ENCODE measurements around the gene FAM174C.

FAM174C gene

DNA sequence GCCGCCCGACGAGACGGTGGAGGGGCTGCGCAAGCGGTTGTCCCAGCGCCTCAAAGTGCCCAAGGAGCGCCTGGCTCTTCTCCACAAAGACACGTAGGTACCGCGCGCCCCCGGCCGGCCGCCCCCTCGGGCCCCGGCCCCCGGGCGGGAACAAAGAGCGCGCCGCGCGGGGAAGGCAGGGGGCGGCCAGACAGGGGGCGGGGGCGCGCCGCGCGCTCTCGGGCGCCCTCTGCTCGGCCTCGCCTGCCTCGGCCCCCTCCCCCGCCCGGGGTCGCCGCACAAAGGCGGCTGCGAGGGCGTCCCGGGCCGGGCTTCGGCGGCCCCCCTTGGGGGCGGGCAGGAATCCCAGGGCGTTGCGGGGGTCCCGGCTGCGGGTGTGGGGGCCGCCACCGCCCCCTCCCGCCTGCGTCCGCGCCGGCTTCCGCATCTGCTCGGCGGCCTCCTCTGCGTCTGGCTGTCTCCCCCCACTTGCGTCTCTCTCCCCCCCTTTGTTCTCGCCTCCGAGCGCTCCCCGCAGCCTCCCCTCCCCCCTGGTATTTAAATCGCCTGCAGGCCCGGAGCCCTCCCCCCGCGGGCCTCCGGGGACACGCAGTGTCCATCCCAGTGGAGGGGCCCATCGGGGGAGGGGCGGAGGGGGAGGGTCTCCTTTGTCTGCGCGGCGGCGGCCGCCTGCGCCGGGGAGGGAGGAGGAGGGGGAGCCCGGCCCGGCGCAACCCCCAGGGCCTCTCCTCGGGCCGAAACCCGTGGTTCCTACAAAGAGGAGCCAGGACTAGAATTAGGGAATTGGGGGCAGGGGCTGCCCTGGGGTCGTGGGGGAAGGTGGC, 24.7 kb upstream of the FAM174C start:
- no peak for DNase-seq (ENCODE audit: low read depth)

DNA sequence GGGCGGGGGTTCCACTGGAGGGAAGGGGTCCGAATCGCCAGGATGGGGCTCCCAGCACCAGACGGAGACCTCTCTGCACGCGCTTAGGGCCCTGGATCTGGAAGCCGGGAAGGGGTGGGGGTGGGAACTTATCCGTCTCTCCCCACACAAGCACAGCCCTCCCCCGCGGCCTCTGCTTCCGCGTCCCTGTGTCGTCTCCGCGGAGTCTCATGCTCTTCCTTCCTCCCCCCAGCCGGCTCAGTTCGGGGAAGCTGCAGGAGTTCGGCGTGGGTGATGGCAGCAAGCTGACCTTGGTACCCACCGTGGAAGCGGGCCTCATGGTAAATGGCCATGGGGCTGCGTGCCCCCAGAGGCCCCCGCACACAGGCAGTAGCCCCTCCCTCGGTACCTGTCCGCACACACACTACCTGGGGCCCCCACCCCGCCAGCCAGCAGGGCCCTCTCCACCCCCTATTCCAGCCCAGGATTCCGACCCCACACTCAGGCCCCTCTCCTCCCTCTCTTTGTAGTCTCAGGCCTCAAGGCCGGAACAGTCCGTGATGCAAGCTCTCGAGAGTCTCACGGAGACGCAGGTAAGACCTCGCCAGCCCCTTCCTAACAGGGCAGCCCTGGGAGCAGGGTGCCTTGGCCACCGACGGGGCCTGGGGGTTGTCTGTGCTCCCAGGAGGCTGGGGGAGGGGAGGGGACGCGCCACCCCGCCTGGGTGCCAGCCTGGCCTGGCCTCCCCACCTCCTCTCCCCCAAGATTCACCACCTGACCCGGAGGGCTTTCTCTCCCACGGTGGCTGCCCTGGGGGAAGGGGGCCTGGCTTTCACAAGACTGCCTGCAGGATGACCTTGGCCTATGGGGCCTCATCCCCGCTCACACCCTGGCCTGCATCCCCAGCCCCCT, 23.8 kb upstream of the FAM174C start:
- no peak for DNase-seq (ENCODE audit: low read depth)

DNA sequence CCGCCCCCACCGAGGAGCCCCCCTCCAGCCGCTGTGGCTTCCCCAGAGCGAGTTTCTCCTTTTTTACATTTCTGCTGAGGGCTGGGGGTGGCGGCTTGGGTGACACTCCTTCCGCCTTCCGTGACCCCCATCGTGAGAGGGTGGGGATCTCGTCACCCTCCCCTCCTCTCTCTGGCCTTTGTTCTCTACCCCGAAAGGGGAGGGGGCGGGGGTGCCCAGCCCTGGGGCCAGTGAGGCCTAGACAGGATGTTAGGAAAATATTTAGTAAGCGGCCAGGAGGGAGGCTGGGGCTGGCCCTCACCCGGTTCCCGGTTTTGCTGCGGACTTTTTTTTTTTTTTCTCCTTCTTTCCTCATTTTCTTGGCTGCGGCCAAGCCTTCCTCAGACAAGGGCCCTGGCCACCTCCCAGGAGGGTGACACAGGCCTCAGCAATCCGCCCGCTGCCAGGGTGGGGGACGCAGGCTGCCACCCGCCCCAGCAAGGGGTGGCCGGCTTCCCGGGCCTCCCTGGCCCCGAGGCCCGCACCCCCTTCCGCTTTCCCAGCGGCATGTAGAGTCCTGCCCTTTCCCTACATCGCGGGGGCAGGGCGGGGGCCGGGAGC, 23.0 kb upstream of the FAM174C start:
- peak; percentile 98 for DNase-seq (ENCODE audit: low read depth)

DNA sequence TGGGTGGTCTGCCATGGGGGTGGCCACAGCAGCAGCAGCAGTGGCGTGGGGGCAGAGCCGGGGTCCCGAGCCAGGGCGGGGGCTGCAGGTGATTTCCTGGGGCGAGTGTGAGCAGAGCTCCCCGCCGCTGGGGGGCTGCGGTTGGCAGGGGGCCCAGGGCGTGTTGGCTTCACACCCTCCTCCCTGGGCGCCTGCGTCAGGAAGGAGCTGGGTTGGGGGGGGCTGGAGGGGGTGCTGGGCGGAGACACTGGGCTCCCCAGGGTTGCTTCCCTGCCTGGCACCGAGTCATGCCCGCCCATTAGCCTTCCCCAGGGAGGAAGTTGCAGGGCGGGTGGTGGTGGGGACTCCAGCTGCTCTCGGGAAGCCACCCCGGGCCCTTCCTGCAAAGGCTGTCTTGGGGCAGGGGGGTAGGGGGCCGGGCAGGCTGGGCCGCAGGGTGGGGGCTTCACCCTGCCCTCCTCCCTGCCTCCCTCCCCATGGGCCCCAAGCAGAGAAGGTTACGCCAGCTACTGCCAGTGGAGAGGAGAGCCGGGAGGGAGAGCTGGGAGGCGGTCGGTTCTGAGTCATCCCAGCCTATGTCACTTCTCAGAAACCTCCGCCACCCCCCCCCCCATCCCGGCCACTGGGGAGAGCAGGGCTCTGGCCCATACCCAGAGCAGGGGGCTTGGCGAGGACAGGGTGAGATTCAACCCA, 22.4 kb upstream of the FAM174C start:
- peak; percentile 98 for DNase-seq (ENCODE audit: low read depth)

DNA sequence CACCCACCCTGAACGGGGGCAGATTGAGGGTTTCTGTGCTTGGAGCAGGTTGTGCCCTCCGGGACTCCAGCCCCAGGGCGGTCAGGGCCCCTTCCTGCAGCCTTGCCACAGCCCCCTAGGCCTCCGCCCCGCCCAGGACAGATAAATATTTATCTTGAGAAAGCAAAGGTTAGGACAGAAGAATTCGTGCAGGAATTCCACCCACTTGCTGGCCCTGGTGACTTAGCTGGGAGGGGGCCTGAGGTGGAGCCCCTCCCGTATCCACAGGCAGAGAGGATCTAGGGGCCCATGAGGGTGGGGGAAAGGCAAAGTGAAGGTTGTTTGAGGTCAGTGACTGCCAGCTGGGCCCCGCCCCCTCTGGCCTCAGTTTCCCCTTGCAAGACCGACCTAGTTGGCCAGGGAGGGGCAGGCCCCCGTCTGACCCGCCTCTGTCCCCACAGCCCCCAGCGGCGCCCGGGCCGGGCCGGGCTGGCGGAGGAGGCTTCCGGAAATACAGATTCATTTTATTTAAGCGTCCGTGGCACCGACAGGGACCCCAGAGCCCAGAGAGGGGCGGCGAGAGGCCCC, 21.7 kb upstream of the FAM174C start:
- peak; percentile 70 for DNase-seq (ENCODE audit: low read depth)

DNA sequence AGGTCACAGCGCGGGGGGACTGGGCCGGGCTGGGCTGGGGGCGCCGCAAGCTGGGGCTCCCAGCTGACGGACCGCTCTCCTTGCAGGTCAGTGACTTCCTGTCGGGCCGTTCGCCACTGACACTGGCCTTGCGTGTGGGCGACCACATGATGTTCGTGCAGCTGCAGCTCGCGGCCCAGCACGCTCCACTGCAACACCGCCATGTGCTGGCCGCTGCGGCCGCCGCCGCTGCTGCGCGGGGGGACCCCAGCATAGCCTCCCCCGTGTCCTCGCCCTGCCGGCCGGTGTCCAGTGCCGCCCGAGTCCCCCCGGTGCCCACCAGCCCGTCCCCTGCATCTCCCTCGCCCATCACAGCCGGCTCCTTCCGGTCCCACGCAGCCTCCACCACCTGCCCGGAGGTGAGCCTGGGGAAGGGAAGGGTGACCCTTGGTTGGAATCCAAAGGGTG, 21.2 kb upstream of the FAM174C start:
- DNase-seq (ENCODE audit: low read depth) = no peak

DNA sequence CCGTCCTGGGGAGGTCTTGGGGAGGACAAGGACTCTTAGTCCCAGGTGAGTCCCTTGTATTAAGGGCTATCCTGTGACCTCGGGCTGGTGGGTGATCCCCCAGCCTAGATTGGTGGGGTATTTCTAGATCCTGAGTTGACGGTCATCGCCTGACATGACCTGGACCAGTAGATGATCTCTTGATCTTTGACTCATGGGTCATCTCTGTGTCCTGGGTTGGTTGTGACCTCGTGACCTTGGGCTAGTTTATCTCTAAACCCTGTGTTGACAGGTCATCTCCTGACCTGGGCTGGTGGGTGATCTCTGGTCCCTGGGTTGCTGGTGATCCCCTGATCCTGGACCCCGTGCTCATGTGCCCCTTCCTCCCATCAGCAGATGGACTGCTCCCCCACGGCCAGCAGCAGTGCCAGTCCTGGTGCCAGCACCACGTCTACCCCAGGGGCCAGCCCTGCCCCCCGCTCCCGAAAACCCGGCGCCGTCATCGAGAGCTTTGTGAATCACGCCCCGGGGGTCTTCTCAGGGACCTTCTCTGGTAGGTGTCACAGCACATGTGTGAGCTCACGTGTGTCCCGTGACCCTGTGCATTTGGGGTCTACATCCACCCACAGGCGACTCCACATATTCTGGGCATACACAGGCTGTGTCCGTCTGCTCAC, 20.7 kb upstream of the FAM174C start:
- DNase-seq (ENCODE audit: low read depth) = no peak

DNA sequence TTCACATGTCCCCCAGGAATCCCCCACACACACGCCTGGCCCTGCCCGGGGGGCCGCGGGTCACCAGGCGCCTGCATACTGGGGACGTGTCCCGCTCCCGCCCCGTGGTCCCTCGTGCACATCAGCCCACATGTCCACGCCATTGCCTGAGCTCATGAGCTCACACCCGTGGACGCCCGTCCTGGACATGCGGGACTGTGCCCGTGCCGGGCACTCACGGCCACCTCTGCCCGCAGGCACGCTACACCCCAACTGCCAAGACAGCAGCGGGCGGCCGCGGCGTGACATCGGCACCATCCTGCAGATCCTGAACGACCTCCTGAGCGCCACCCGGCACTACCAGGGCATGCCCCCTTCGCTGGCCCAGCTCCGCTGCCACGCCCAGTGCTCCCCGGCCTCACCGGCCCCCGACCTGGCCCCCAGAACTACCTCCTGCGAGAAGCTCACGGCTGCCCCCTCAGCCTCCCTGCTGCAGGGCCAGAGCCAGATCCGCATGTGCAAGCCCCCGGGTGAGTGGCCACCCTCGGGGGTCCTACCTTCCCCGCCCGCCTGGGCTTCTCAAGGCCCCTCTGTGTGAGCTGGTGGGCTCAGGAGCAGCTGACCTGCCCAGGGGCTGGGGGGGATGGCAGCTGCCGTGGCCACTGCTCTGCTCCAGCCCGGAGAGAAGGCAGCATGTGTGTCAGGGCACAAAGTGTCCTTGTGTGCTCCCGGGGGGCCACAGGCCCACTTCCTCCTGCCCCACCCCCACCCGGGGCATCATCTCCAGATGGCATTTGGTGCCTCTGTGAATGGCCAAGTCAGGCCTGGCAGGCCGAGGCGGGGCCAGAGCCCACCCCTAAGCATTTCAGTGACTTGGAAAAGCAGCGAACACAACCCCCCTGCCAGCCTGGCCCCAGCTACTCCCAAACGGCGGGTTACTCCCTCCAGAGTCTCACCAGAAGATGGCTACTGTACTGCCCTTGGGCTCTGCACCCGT, 19.9 kb upstream of the FAM174C start:
- no peak for DNase-seq (ENCODE audit: low read depth)

DNA sequence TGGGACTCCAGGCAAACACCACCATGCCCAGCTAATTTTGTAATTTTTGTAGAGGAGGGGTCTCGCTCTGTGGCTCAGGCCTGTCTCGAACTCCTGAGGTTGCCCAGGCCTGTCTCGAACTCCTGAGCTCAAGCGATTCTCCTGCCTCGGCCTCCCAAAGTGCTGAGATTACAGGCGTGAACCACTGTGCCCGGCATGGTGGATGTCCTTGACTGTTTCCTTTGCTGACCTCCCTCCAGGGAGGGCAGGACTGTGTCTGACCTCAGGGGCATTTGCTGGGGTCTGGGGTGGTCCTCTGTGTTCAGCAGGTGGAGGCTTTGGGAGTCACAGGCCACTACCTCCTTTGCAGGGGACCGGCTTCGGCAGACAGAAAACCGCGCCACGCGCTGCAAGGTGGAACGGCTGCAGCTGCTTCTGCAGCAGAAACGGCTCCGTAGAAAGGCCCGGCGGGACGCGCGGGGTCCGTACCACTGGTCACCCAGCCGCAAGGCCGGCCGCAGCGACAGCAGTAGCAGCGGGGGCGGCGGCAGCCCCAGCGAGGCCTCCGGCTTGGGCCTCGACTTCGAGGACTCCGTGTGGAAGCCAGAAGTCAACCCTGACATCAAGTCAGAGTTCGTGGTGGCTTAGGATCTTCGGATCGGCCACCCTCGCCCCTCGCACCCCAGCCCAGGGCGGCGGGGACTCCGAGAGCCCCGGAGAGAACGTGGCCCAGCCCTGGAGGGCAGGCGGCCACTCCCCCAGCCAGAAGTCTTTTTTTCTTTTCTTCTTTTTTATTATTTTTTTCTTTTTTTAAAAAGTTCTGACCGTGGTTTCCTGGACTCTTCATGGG, 18.5 kb upstream of the FAM174C start:
- no peak for DNase-seq (ENCODE audit: low read depth)

DNA sequence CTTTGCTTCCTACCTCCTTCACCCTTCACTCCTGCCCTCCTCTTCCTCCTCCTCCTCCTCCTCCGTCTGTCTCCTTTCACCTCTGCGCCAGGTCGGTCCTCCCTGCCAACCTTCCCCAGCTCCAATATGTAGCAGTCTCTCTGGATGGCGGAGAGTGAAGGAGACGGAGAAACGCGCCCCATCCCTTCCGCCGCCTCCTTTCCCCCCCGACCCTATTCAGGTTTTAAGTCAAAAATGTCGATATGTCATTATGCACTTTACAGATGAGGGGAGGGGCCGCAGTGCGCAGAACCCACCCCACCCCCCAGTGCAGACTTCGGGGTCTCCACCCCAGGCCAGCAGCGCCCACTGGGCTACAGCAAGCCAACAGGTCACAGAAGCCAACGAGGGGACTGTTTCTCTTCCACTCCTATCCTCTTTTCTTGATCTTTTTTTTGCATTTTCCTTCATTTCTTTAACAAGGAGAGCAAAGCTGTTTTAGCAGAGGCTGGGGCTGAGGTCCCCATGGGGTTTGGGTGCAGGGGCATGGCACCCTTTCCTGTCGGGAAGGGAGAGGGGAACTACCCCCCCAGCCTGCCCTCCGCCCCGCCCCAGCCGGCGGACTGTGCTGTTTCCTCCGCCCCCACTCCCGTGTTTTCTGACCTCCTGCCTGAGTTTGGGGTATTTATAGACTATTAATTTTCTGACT, 17.7 kb upstream of the FAM174C start:
- no peak for DNase-seq (ENCODE audit: low read depth)

DNA sequence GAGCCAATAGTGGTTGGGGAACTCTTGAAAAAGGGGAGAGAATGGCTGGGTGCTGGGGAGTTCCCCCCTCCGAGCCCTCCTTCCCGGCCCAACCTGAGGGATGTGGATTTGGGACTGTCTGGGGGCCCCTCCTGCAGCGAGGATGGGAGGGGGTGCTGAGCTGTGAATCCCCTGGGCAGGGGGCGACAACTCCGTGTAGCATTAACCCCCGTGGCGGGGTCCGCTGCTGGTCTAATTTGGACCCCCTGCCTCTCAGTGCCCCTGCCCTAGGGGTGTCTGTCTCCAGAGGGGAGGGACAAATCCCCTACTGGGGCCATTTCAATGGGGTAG, 17.2 kb upstream of the FAM174C start:
- DNase-seq (ENCODE audit: low read depth) = no peak

DNA sequence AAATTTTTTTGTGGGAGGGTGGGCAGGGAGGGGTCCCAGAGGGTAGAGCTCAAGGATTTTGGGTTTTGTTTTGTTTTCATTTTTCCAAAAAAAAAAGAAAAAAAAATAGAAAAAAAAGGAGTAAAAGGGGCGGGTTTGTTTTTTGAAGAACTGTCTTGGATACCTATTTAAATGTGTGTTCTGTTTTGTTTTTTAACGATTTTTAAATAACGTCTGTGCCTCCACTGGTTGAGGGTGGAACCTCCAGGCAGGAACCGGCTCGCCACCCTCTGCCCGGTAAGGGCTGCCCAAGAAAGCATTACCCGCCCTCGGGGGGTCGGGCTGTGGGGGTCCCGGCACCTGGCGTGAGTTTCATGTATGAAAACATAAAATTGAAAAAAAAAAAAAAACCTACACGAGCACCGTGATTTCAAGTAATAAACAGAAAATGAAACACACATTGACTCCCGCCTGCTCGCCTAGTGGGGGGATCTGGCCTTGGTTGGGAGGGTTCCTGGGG, 16.6 kb upstream of the FAM174C start:
- DNase-seq (ENCODE audit: low read depth) = no peak

DNA sequence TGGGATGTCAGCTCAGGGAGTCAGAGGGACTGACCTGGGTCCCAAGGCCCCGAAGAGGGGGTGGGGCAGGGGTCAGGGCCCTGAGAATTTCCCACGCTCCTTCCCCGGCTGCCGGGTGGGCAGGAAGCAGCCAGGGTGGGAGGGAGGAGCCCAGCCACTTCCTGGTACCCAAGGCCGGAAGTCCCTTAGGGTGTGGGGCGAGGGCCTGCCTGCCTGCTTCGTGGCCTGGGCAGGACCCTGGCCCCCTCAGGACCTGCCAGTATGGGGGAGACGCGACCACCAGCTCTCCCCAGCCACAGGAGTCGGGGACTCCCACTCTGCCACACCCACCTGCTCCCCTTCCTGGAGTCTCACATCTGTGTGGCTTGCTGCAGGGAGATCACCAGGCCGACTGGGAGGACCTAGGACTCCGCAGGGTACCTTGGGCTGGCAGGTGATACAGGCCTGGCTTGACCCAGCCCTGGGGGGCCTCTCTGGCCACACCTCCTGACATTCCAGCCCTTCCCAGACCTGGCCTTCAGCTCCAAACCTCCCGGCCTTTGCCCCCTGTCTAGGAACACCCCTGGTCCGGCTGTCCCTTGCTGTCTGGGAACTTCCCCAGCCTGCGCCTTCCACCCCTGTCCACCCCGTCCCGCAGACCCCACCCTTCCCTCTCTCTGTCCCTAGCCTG, 16.0 kb upstream of the FAM174C start:
- DNase-seq (ENCODE audit: low read depth) = no peak

DNA sequence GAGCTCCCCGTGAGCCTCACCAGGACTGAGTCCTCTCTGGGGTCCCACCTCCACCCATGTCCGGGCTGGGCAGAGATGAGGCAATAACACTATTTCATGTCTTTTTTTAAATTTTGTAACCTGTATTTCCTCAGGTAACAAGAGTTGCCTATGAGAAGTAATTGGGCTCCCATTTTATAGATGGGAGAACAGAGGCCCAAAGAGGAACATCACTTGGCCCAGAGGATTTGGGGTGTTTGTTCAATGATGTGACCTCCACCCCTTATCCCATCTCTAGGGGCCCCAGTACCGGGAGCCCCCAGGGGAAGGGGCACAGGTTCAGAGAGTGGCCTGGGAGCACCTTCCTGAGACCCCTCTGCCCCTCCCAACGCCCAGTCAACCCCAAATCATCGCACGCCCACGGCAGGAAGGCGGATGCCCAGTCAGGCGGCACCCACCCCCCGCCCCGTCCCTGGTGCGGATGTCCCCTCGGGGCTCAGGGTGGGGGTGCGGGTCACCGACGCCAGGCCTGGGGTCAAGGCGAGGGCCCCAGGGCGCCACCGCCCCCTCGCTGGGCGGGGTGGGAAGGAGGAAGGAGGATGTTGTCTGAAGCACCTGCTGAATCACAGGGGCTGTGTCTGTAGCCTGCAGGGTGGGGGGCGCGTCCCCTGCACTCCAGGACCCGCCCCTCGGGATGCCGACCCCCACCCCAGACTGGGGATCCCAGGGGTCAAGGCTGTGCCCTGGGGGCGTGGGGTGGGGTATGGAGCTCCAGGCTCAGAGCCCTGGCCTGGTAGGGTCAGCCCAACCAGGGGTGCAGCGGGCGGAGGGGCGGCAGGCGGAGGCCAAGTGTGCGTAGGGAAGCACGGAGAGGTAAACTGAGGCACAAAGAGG, 15.2 kb upstream of the FAM174C start:
- DNase-seq (ENCODE audit: low read depth) = no peak

DNA sequence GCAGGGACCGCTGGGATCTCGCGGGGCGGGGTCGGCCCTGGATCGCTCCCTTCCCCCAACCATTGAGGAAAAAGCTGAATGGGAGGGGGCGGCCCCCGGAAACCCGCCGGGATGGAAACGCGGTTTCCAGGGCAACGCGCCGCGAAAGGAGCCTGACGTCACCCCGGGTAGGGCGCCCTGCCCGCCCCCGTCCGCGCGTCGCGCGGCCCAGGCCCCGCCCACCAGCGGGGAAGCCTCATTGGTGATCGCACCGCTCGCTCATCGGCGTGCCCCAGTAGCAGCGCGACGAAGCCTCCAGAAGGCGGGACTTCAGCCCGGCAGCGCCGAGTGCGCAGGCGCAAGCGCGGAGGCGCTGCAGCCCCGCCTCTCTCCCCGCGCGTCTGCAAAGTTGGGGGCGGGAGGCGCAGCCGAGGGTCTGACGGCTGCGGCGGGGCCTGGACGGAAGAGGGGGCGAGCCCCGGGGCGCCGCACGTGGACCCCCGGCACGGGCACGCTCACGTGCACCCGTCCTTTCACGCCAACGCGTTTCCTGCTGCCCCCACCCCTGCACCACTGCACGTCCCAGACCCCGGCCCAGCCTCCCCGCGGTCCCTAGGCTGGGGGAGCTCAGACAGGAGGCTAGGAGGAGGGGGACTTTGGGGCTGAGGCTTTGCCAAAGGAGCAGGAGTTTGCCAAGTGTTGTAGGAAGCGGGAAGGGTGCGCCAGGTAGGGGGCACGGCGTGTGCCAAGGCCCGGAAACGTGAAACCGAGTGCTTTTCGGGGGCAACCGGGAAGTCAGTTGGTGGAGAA, 14.4 kb upstream of the FAM174C start:
- peak; percentile 94 for DNase-seq (ENCODE audit: low read depth)

DNA sequence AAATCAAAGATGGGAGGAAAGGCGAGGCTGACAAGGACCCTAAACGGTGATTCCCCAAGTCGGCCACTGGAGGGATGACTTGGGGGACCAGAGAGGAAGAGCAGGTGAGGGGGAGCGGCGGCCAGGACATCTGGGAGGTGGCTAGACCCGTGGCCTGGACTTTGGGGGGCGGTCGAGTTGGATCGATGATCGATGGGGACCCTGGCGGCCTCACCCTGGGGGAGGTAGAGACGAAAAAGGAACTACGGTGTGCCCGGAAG, 13.9 kb upstream of the FAM174C start:
- DNase-seq (ENCODE audit: low read depth) = no peak
